ENCODE results near the gene SCYL2.

The SCYL2 gene

GRCh38 chr12:100388382-100388781, 121.4 kb downstream of the SCYL2 start:
- DNase-seq (ENCODE audit: low read depth in 2 of 2), result no peak
- no peak overlapping the region for H3K4me3 ChIP-seq (replicated peaks in 1 of 2; ENCODE audit: low read depth in 2 of 2, low read length in 2 of 2)
- TF ChIP-seq CTCF (IDR thresholded peaks at IDR 0.05; ENCODE audit: low read depth, low read length), result no peak
